IMR-90 (cell line): ENCODE data around the gene NR5A2.

Experiments used
- BHLHE40 ChIP-seq: fragments of 150-350 bp; IDR thresholded peaks from 2 replicates; pipeline ENCODE4 v1.6.1; 2016; ENCODE audit warnings: mild to moderate bottlenecking, low read depth, low read length
- CHD1 ChIP-seq: IDR thresholded peaks from 2 replicates; pipeline ENCODE4 v1.6.1; 2012; ENCODE audit warnings: low read depth, low read length, improper control_type of control experiment
- CTCF ChIP-seq: conservative IDR thresholded peaks from 2 replicates; pipeline ENCODE4 v1.5.1; 2012; ENCODE audit warnings: mild to moderate bottlenecking, low read depth, low read length, improper control_type of control experiment
- ELK1 ChIP-seq: fragments of 150-350 bp; IDR thresholded peaks from 2 replicates; pipeline ENCODE4 v1.6.1; 2016; ENCODE audit warnings: low read depth, mild to moderate bottlenecking, low read length, moderate library complexity, borderline replicate concordance
- FOS ChIP-seq: fragments of 150-350 bp; IDR thresholded peaks from 2 replicates; pipeline ENCODE4 v1.6.1; 2016; ENCODE audit warnings: low read depth, low read length
- MAFK ChIP-seq: IDR thresholded peaks from 2 replicates; pipeline ENCODE4 v1.6.1; 2012; ENCODE audit warnings: low read depth, low read length, improper control_type of control experiment
- POLR2A ChIP-seq: IDR thresholded peaks from 2 replicates; pipeline ENCODE4 v1.6.1; 2012; ENCODE audit warnings: mild to moderate bottlenecking, low read depth, low read length
- RCOR1 ChIP-seq: IDR thresholded peaks from 2 replicates; pipeline ENCODE4 v1.6.1; 2012; ENCODE audit warnings: mild to moderate bottlenecking, low read length, improper control_type of control experiment; ENCODE audit not compliant: insufficient replicate concordance
- SMC3 ChIP-seq: fragments of 150-350 bp; IDR thresholded peaks from 2 replicates; pipeline ENCODE4 v1.6.1; 2016; ENCODE audit warnings: low read depth, mild to moderate bottlenecking, antibody characterized with exemption, low read length, moderate library complexity

- TF ChIP-seq CTCF = no peak
- TF ChIP-seq FOS = no peak
- TF ChIP-seq SMC3 = no peak
- no peak for TF ChIP-seq CHD1
- TF ChIP-seq POLR2A = no peak
- no peak for TF ChIP-seq RCOR1
- no peak for TF ChIP-seq MAFK
- no peak for TF ChIP-seq ELK1
- TF ChIP-seq BHLHE40 = no peak
Observed at GRCh38 chr1:200128944-200129879, 101.7 kb downstream of the NR5A2 start.
